Lower lobe of right lung (tissue), 2 donors: ENCODE data around the gene TCN2. TPM values are rescaled to one million over a fixed set of nuclear protein-coding genes. Genes with fewer than 3 reads are reported as not detected.

Experiments
- ATAC-seq, 2 donors: fragments of 200-7000 bp; cut with Tn5 transposase; one replicate each; pipeline ENCODE4 v1.9.1; 2020 to 2022; ENCODE audit warnings: mild to moderate bottlenecking in 2 of 2, moderate library complexity in 2 of 2
- DNase-seq: peaks from one replicate; pipeline ENCODE4 v3.0.0-alpha.2; 2020
- H3K27ac ChIP-seq: fragments of 200-600 bp; one replicate; pipeline ENCODE4 v1.8.0; 2022
- H3K27me3 ChIP-seq: fragments of 200-600 bp; one replicate; pipeline ENCODE4 v1.8.0; 2022; ENCODE audit warnings: low read depth
- H3K36me3 ChIP-seq: fragments of 200-600 bp; one replicate; pipeline ENCODE4 v1.8.0; 2022; ENCODE audit warnings: mild to moderate bottlenecking
- H3K4me1 ChIP-seq: fragments of 200-600 bp; one replicate; pipeline ENCODE4 v1.8.0; 2022
- H3K4me3 ChIP-seq: fragments of 200-600 bp; one replicate; pipeline ENCODE4 v1.8.0; 2022; ENCODE audit warnings: mild to moderate bottlenecking
- H3K9me3 ChIP-seq: fragments of 200-600 bp; one replicate; pipeline ENCODE4 v1.8.0; 2022
- intact Hi-C: fragments of 100-400 bp; cut with DNase I; formaldehyde crosslinking; loops from one replicate; pipeline ENCODE4 v1.11.0; 2022
- total RNA-seq: library from RNA; stranded (reverse); fragmentation: NEBNext Ultra II Directional; extraction: Animal tissue kit (Norgen Biotek cat#: 25700); gene quantifications from one replicate; pipeline ENCODE4 v1.2.1, GENCODE V29; 2021
- TF ChIP-seq, protein P1 (sequence below): fragments of 200-600 bp; IDR thresholded peaks from one replicate; pipeline ENCODE4 v1.8.0; 2022; ENCODE audit warnings: antibody characterized with exemption, mild to moderate bottlenecking
- donor health status: DM: no; HTN: yes; CAD: no; lungs with severe emphysema.

Gene TCN2
- total RNA-seq, 1 donor from 2014 or later = 44.2 TPM

DNA sequence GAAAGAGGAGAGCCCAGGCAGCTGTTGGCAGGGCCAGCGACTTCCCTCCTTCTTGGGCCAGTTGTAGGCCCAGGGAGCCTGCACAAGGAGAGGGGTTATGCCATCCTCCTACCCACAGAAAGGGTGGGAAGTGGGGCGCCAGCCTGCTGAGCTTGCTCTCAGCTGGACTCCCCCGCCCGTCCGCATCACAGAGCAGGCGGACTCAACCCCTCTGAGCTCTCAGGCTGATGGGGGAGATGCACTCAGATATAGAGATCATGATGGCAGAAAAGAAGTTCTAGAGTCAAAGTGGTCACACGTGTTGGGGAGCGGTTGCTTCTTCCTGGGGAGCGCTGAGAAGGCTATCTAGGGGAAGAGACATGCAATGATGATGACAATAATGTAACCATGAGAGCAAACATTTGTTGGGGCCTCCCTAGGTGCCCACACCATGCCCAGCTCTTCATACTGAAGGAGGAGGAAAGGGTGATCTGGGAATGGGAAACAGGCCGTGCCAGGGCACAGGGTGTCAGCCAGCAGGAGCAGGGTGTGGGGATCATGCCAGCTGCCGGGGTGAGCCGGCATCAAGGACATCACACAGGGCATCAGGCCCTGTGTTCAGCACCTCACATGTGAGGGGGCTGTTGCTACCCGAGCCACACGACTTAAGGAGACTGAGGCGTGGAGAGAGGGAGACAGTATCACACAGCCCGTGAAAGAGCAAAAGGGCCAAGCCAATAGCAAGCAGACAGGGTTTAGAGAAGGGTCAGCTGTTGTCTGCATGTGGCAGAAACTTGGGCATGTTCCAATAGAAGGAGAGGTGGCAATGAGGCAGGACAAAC lies 36.3 kb downstream of the TCN2 start:
- Histone ChIP-seq H3K36me3 (no peaks in the 10 kb centered on the region), H3K27ac (no peak overlapping the region), H3K4me1 (no peaks in the 10 kb centered on the region), H3K27me3 (no peaks in the 10 kb centered on the region), H3K4me3 (no peak overlapping the region), H3K9me3 (no peaks in the 10 kb centered on the region)
- ATAC-seq (no peak), DNase-seq (no peak)
- TF ChIP-seq, protein P1, sequence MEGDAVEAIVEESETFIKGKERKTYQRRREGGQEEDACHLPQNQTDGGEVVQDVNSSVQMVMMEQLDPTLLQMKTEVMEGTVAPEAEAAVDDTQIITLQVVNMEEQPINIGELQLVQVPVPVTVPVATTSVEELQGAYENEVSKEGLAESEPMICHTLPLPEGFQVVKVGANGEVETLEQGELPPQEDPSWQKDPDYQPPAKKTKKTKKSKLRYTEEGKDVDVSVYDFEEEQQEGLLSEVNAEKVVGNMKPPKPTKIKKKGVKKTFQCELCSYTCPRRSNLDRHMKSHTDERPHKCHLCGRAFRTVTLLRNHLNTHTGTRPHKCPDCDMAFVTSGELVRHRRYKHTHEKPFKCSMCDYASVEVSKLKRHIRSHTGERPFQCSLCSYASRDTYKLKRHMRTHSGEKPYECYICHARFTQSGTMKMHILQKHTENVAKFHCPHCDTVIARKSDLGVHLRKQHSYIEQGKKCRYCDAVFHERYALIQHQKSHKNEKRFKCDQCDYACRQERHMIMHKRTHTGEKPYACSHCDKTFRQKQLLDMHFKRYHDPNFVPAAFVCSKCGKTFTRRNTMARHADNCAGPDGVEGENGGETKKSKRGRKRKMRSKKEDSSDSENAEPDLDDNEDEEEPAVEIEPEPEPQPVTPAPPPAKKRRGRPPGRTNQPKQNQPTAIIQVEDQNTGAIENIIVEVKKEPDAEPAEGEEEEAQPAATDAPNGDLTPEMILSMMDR = no peak
- intact Hi-C loops = no loop called here

DNA sequence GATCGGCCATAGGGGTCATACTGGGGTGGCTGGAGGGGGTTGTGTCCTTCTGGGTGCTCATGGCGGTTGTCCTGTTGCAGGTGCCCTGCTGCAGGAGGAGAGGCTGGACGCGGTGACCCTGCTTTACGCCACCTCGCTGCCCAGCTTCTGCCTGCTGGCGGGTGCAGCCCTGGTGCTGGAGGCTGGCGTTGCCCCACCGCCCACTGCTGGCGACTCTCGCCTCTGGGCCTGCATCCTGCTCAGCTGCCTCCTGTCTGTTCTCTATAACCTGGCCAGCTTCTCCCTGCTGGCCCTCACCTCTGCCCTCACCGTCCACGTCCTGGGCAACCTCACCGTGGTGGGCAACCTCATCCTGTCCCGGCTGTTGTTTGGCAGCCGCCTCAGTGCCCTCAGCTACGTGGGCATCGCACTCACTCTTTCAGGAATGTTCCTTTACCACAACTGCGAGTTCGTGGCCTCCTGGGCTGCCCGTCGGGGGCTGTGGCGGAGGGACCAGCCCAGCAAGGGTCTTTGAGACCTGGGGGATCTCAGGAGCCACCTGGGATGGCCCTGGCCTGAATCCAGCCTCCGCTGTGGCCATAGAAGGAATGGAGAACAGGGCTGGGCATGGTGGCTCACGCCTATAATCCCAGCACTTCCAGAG lies 39.7 kb downstream of the TCN2 start:
- no peaks in the 10 kb centered on the region for H3K4me1 ChIP-seq
- ATAC-seq (no peak), DNase-seq (no peak)
- H3K9me3 ChIP-seq = no peaks in the 10 kb centered on the region
- intact Hi-C loops = no loop called here
- TF ChIP-seq, protein P1 = no peak
- no peaks in the 10 kb centered on the region for H3K36me3 ChIP-seq
- no peak overlapping the region for H3K27ac ChIP-seq
- H3K4me3 ChIP-seq = no peak overlapping the region
- no peaks in the 10 kb centered on the region for H3K27me3 ChIP-seq

DNA sequence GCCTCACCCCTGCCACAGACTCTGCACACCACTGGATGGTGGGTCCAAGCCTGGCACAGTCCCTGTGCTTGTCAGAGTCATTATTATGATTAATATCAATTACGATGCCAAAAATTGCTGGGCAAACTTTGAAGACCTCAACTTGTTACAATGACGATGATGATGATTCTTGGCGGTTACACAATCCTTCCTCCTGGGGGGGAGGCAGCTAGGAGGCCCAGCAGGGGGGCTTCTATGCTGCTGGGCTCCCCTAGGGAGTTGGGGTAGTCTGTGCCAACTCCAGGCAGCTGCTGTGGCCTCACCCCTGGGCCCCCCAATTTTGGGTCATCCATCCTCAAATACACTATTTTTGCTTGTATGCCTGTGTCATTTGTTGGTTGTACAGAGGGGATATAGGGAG lies 40.6 kb downstream of the TCN2 start:
- intact Hi-C loops = no loop called here
- DNase-seq (no peak), ATAC-seq (no peak)
- no peaks in the 10 kb centered on the region for H3K36me3 ChIP-seq
- TF ChIP-seq, protein P1 = no peak
- H3K27me3 ChIP-seq = no peaks in the 10 kb centered on the region
- H3K4me1 ChIP-seq = no peaks in the 10 kb centered on the region
- H3K9me3 ChIP-seq = no peaks in the 10 kb centered on the region
- no peak overlapping the region for H3K4me3 ChIP-seq
- H3K27ac ChIP-seq = no peak overlapping the region

DNA sequence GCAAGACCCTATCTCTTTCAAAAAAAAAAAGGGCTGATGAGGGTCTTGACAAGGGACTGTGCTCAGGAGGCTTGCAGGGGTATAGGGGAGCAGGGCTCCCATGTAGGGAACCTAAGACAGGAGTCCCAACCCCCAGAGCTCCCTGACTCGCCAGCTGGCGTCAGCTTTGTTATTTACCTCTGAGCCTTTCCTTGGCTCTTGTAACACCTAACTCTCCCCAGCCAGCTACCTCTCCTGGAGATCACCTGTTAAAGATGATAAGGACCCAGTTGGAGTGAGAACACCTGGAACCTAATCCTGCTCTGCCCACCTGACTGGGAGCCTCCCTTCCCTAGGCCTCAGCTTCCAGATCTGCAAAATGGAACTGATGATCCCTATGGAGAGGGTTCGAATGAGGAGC lies 41.9 kb downstream of the TCN2 start:
- H3K4me1 ChIP-seq = no peaks in the 10 kb centered on the region
- no peaks in the 10 kb centered on the region for H3K9me3 ChIP-seq
- H3K4me3 ChIP-seq = no peak overlapping the region
- H3K27me3 ChIP-seq = no peaks in the 10 kb centered on the region
- no peak overlapping the region for H3K27ac ChIP-seq
- intact Hi-C loops = no loop called here
- no peaks in the 10 kb centered on the region for H3K36me3 ChIP-seq
- ATAC-seq (no peak), DNase-seq (no peak)
- TF ChIP-seq, protein P1 = no peak

DNA sequence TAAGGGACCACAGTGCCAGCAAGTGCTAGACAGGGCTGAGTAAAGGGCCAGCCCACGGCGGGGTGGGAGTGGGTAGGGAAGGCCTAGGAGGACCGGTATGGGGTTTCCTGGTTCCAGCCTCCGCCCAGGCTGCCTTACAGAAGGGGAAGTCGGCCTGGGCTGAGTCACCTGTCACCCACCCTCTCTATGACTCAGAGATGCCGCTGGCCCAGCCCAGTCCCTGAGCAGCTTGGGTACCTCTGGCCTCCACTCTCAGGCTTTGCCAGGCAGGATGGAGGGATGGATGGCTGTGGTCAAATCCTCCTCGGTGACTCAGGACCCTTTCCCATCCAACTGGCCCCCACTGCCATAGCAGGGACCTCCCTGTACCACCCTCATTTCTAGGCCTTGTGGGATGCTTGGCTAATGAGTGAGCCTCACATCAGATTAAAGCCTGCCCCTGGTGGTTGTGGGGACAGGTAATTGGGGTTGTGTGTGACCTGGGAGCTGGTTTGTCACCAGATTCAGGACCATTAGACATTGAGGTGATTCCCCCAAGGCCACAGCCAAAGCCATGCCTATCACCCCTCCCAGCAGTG lies 42.5 kb downstream of the TCN2 start:
- no peaks in the 10 kb centered on the region for H3K36me3 ChIP-seq
- ATAC-seq = peak; percentile 66 to 79
- no peaks in the 10 kb centered on the region for H3K27me3 ChIP-seq
- no peak overlapping the region for H3K4me3 ChIP-seq
- no peaks in the 10 kb centered on the region for H3K9me3 ChIP-seq
- TF ChIP-seq, protein P1 = no peak
- no peak for DNase-seq
- H3K4me1 ChIP-seq = no peaks in the 10 kb centered on the region
- intact Hi-C loops = no loop called here
- no peak overlapping the region for H3K27ac ChIP-seq
